Retinal pigment epithelial cell (primary cell): ENCODE results near the gene GUCY2D.

ENCODE experiments used
- DNase-seq: peaks from one replicate; pipeline ENCODE4 v3.0.0-alpha.2; 2010; ENCODE audit warnings: low read depth
- H3K4me3 ChIP-seq: 2 replicates; pipeline ENCODE4 v1.5.1; 2011; ENCODE audit warnings: mild to moderate bottlenecking, low read length, control low read depth, moderate library complexity
- CTCF ChIP-seq: conservative IDR thresholded peaks from 2 replicates; pipeline ENCODE4 v1.5.1; 2011; ENCODE audit warnings: low read depth, low read length, control low read depth, inconsistent platforms

Gene GUCY2D

GRCh38 chr17:8048236-8048635 is 45.8 kb downstream of the GUCY2D start:
- TF ChIP-seq CTCF = no peak
- no peak overlapping the region for H3K4me3 ChIP-seq
- DNase-seq = no peak

- TF ChIP-seq CTCF = no peak
- H3K4me3 ChIP-seq = no peak overlapping the region
- DNase-seq = no peak
Measured at GRCh38 chr17:8048736-8049135, 46.3 kb downstream of the GUCY2D start.

GRCh38 chr17:8051831-8052230 is 49.4 kb downstream of the GUCY2D start:
- H3K4me3 ChIP-seq = no peak overlapping the region
- DNase-seq = no peak
- TF ChIP-seq CTCF = no peak

GRCh38 chr17:8052256-8053252 is 50.1 kb downstream of the GUCY2D start:
- H3K4me3 ChIP-seq = no peak overlapping the region
- TF ChIP-seq CTCF = no peak
- no peak for DNase-seq

- TF ChIP-seq CTCF = no peak
- no peak for DNase-seq
- H3K4me3 ChIP-seq = no peak overlapping the region
Measured at GRCh38 chr17:8053600-8053999, 51.2 kb downstream of the GUCY2D start.

- TF ChIP-seq CTCF = no peak
- H3K4me3 ChIP-seq = no peak overlapping the region
Measured at GRCh38 chr17:8055851-8056231, 53.4 kb downstream of the GUCY2D start.

More at GRCh38 chr17:8055851-8056231, 53.4 kb downstream of the GUCY2D start:
- DNase-seq = no peak
